H54 (cell line): ENCODE data around the gene VPS52.

Experiments used
- DNase-seq: peaks from one replicate; pipeline ENCODE4 v3.0.0; 2011; ENCODE audit warnings: low spot score, mixed read lengths; ENCODE audit not compliant: insufficient read length
- FAIRE-seq: peaks from 3 replicates; lab custom pipeline; 2011; peaks lifted over from hg19 to GRCh38; lab: Jason Lieb, UNC
- POLR2A ChIP-seq: IDR thresholded peaks from 2 replicates; pipeline ENCODE4 v1.6.1; 2011; ENCODE audit warnings: low read depth, mild to moderate bottlenecking, low read length

The VPS52 gene

GRCh38 chr6:33213989-33214335 lies 57.7 kb downstream of the VPS52 start:
- FAIRE-seq = no peak
- no peak for DNase-seq
- no peak for TF ChIP-seq POLR2A

- FAIRE-seq = no peak
- DNase-seq = no peak
- no peak; the same call in none of the 2 replicates for TF ChIP-seq POLR2A
Observed at GRCh38 chr6:33213166-33213988, 58.3 kb downstream of the VPS52 start.

- DNase-seq (no peak), FAIRE-seq (no peak)
- no peak for TF ChIP-seq POLR2A
Observed at GRCh38 chr6:33212857-33213165, 58.9 kb downstream of the VPS52 start.

- FAIRE-seq = no peak
Observed at GRCh38 chr6:33211666-33212422, 59.8 kb downstream of the VPS52 start.

GRCh38 chr6:33211136-33211535 lies 60.5 kb downstream of the VPS52 start:
- FAIRE-seq = no peak
- TF ChIP-seq POLR2A = no peak
- DNase-seq = no peak

More at GRCh38 chr6:33211666-33212422, 59.8 kb downstream of the VPS52 start:
- DNase-seq = no peak
- TF ChIP-seq POLR2A = no peak

GRCh38 chr6:33209856-33210255 lies 61.8 kb downstream of the VPS52 start:
- DNase-seq = no peak
- TF ChIP-seq POLR2A = no peak
- FAIRE-seq = no peak

GRCh38 chr6:33208091-33208967 lies 63.3 kb downstream of the VPS52 start, which contains the start of gene RING1:
TSS of gene RING1 (plus strand) at chr6:33208500. CDS start at chr6:33208823, 323 bp downstream.
- DNase-seq (peak; percentile 90), FAIRE-seq (no peak)
- peak; percentile 88 for TF ChIP-seq POLR2A

- no peak for FAIRE-seq
- TF ChIP-seq POLR2A = no peak
- no peak for DNase-seq
Observed at GRCh38 chr6:33207552-33208090, 64.1 kb downstream of the VPS52 start.

GRCh38 chr6:33206864-33207551 lies 64.7 kb downstream of the VPS52 start:
- TF ChIP-seq POLR2A = no peak
- DNase-seq (no peak), FAIRE-seq (no peak)

- TF ChIP-seq POLR2A = no peak
- no peak for FAIRE-seq
- no peak for DNase-seq
Observed at GRCh38 chr6:33206027-33206863, 65.4 kb downstream of the VPS52 start.

GRCh38 chr6:33205191-33206026 lies 66.3 kb downstream of the VPS52 start:
- DNase-seq = peak; percentile 95
- peak; percentile 57 for FAIRE-seq
- no peak for TF ChIP-seq POLR2A
